Uterus (tissue), 2 donors: ENCODE results near the gene HS6ST3.

Experiments
- CTCF ChIP-seq, 4 experiments: fragments of 200-600 bp in 2 of 4; fragments of 450-650 bp in 2 of 4; sonication (generic) in 2 of 4; IDR thresholded peaks; one replicate each; pipeline ENCODE4 v1.5.1; 2016 to 2019; ENCODE audit warnings: antibody characterized with exemption in 4 of 4, mild to moderate bottlenecking in 2 of 4, moderate library complexity in 1 of 4
- POLR2A ChIP-seq, 2 donors: fragments of 450-650 bp; IDR thresholded peaks; one replicate each; pipeline ENCODE4 v1.6.1; 2016; ENCODE audit warnings: antibody characterized with exemption in 2 of 2, mild to moderate bottlenecking in 1 of 2, moderate library complexity in 1 of 2

GRCh38 chr13:96243376-96243775, 153.5 kb downstream of the HS6ST3 start:
- TF ChIP-seq POLR2A (IDR thresholded peaks at IDR 0.05) (no peak), CTCF (IDR thresholded peaks at IDR 0.05) (no peak)
